ENCODE results near the gene PDCL2.
"Not testable (repeated sequence)": the region's sequence is repeated elsewhere in the genome, so short reads cannot be mapped to it uniquely, and the experiment has no call there.

- not testable (repeated sequence) for TF ChIP-seq CTCF, POLR2A, EP300 (IDR thresholded peaks at IDR 0.05)
Observed at GRCh38 chr4:55551964-55552363, 40.1 kb downstream of the PDCL2 start.
